ENCODE results near the gene NAT10.

- TF ChIP-seq CTCF (IDR thresholded peaks at IDR 0.05) = no peak
- no peak for TF ChIP-seq POLR2A (IDR thresholded peaks at IDR 0.05)
Measured at GRCh38 chr11:34147581-34147980, 42.2 kb downstream of the NAT10 start.
